Limb (tissue), 2 donors: Measurements from ENCODE around the gene SIPA1L3.
"Not testable (repeated sequence)": the region's sequence is repeated elsewhere in the genome, so short reads cannot be mapped to it uniquely, and the experiment has no call there.

Experiments
- DNase-seq, 2 donors: peaks; one replicate each; pipeline ENCODE4 v3.0.0-alpha.2; 2016; ENCODE audit errors: extremely low spot score in 2 of 2

SIPA1L3 gene

GRCh38 chr19:38070573-38070972, 163.6 kb downstream of the SIPA1L3 start:
- no peak for DNase-seq

DNA sequence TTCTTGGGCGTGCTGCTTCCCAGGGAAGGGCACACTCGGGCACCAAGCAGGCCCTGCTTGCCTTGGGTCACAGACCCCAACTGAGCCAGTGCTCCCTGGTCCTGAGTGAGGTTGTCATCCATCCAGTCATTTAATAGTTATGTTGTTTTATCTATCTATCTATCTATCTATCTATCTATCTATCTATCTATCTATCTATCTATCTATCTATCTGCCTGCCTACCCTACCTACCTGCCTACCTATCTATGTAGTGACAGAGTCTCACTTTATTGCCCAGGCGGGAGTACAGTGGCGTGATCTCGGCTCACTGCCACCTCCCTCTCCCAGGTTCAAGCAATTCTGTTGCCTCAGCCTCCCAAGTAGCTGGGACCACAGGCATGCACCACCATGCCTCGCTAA, 164.0 kb downstream of the SIPA1L3 start:
- DNase-seq, result not testable (repeated sequence)

- no peak for DNase-seq
These were observed 164.6 kb downstream of the SIPA1L3 start for GRCh38 chr19:38071647-38072046.

DNA sequence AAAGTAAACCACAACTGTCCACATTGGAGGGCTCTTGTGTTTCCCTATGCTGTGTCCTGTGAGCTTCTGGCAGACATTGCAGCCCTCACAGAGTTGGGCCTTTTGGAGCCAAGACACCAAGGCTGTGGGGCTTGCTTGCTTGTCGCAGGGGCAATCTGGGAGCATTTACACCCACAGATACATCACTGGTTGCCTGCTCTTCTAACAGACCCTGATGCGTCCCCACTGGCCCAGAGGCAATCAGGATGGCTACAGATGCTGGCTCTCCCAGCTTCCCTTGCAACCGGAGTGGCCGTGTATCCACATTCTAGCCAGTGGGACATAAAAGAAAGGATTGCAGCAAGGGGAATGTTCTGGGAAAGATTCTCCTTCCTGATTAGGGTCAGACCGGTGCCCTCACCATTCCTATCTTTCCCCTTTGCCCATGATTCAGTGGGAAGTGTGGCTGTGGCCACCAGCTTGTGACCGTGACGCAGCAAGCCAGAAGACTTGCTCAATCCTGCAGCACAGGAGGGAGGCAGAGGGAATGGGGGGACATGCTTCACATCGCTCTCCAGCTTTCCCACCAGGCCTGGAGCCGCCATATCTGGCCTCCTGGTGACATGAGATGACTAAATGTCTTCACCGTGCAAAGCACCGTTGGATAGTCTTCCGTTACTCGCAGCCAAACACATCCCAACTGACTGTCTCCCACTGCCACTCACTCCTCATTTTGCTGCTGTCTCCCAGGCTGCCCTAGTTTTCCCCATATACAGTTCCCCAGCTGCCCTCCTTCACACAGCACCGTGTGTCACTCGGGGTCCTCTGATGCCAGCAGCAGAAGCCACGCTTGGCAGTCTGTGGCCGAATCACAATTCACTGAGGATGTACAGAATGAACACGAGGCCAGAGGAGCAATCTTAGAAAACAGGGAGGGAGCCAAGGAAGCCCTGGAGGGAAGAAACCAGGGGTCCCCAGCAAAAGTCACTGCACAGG, 166.1 kb downstream of the SIPA1L3 start:
- DNase-seq, result no peak

GRCh38 chr19:38073841-38074685, 167.1 kb downstream of the SIPA1L3 start:
- peak in 1 of 2 donors; percentile 20 for DNase-seq

DNA sequence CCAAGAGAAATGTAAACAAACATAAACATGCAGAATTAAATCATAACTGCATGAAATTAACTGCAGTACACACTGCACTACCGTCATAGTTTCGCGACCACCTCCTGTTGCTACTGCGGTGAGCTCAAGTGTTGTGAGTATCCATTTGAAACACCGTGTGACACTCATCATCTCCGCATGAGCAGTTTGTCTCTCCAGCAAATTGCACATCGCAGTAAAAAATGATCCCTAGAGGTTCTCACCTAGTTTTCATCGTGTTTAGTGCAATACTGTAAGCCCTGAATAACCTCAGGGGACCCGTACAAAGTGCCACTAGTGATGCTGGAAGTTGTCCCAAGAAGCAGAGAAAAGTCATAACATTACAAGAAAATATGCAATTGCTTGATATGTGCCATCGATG, 169.3 kb downstream of the SIPA1L3 start:
- no peak for DNase-seq

DNA sequence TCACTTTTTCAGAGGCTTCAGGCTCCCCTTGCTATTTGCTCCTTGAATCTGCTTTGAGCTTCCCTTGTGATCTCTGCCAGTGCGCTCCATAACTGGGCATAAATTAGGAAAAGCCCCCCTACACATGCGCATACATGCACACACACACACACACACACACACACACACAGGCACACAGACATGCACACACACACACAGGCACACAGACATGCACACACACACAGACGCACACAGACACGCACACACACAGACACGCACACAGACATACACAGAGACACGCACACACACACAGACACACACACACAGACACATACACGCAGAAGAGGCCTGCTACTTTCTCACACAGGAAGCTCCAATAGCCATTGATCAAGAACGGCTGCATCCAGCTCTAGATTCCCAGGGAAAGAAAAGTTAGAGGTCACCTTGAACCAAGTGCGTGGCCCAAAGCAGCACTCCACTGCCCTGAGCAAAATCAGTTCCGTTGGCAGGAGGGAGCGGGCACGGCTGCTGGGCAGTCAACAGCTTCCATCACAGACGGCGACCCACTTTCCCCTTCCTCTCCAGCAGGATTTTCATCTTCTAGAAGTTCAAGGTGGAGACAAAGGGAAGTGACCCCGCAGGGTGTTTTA, 171.4 kb downstream of the SIPA1L3 start:
- DNase-seq, result no peak

- DNase-seq, result no peak
These were observed 172.9 kb downstream of the SIPA1L3 start for GRCh38 chr19:38079926-38080380.

DNA sequence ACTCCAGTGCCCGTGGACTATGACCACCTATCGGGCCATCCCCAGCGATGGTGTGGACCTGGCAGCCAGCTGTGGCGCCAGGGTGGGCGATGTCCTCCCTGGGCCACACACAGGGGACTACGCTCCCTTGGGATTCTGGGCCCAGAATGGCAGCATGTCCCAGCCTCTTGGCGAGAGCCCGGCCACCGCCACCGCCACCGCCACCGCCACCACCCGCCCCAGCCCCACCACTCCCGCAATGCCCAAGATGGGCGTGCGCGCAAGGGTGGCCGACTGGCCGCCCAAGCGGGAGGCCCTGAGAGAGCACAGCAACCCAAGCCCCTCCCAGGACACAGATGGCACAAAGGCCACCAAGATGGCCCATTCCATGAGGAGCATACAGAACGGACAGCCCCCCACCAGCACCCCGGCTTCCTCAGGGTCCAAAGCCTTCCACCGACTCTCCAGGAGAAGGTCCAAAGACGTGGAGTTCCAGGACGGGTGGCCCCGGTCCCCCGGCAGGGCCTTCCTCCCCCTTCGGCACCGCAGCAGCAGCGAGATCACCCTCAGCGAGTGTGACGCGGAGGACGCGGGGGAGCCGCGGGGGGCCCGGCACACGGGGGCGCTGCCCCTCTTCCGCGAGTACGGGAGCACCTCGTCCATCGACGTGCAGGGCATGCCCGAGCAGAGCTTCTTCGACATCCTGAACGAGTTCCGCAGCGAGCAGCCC, 174.7 kb downstream of the SIPA1L3 start:
- no peak for DNase-seq

DNA sequence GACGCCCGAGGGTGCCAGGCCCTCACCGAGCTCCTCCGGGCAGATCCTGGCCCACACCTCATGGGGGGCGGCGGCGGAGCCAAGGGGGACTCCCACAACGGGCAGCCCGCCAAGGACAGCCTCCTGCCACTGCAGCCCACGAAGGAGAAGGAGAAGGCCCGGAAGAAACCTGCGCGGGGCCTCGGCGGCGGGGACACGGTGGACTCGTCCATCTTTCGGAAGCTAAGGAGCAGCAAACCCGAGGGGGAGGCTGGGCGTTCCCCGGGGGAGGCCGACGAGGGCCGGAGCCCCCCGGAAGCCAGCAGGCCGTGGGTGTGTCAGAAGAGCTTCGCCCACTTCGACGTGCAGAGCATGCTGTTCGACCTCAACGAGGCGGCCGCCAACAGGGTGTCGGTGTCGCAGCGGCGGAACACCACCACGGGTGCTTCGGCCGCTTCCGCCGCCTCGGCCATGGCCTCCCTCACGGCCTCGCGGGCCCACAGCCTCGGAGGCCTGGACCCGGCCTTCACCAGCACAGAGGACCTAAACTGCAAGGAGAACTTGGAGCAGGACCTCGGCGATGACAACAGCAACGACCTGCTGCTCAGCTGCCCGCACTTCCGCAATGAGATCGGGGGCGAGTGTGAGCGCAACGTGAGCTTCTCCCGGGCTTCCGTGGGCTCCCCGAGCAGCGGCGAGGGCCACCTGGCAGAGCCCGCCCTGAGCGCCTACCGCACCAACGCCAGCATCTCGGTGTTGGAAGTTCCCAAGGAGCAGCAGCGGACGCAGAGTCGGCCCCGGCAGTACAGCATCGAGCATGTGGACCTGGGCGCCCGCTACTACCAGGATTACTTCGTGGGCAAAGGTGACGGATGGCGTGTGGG, 175.5 kb downstream of the SIPA1L3 start:
- no peak for DNase-seq

GRCh38 chr19:38084196-38084595, 177.2 kb downstream of the SIPA1L3 start:
- DNase-seq, result no peak

DNA sequence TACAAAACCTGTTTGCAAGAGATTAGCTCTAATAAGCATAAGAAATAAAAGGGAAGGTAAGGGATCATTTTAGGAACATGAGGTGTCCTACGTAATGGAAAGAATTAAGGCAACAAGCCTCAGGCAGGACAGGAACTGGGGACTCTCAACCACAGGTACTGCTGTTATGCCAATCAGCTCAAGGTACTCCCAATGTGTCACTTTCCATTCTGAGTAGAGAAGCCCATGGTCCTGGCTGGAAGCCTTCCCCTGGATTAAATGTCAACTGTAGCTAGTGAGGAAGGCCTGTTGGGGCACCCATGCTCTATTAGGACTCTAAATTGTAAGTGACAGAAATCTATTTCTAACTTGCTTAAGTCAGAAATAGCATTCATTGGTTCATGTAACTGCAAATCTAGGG, 182.4 kb downstream of the SIPA1L3 start:
- DNase-seq, result no peak

- no peak for DNase-seq
These were observed 186.1 kb downstream of the SIPA1L3 start for GRCh38 chr19:38093154-38093553.

GRCh38 chr19:38093587-38093986, 186.6 kb downstream of the SIPA1L3 start:
- no peak for DNase-seq

- DNase-seq, result peak; percentile 50 to 76
These were observed 188.7 kb downstream of the SIPA1L3 start for GRCh38 chr19:38095411-38096308.

- no peak for DNase-seq
These were observed 193.0 kb downstream of the SIPA1L3 start for GRCh38 chr19:38099966-38100365.

DNA sequence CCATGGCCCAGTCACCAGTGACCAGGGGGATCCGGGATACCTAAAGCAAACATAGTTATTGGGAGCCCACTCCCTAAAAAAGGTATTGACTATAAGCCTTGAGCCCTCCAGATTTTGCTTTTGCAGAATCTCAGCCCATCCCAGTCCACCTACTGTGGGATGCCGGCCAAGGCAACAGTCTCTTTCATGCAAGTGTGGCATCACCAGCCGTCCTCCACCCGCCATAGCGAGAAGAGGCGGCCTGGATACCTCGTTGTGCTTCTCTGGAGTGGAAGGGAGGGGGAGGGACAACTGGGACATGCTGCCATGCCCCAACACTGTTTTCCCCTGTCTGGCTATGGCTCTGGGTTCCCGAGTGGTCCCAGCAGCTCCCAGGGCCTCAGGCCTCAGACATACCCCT, 193.6 kb downstream of the SIPA1L3 start:
- no peak for DNase-seq

GRCh38 chr19:38101723-38102122, 194.7 kb downstream of the SIPA1L3 start:
- no peak for DNase-seq

DNA sequence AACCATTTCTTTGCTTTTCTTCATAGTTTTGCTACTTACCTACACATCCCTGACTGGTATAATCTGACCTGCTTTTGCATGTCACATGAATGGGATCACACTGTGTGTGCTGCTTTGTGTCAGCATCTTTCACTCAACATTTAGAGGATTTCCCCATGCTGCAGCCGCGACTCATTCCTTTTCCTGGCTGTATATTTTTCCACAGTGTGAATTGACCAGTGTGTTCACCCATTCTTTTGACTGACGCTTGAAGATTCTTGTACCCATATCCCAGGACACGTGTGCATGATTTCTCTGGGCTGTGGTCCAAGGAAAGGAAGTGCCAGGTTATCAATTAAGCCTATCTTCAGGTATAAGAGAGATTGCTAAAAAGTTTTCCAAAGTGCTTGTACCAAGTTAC, 198.6 kb downstream of the SIPA1L3 start:
- DNase-seq, result no peak
